ENCODE measurements around the gene ZC3H4. TPM values are rescaled to one million over a fixed set of nuclear protein-coding genes. Genes with fewer than 3 reads are reported as not detected.

ZC3H4 gene
- total RNA-seq, 3 donors from 2014 or later: 44.4 to 53.4 (median 52.8) TPM

- peak in 1 of 3 donors; percentile 55 for DNase-seq
- ATAC-seq: no peak
- no peaks in the 10 kb centered on the region for H3K36me3 ChIP-seq (ENCODE audit: low read depth)
- H3K4me1 ChIP-seq (ENCODE audit: low read depth): peaks cover 25% of the 10 kb centered on the region
- H3K9me3 ChIP-seq: no peaks in the 10 kb centered on the region
- intact Hi-C loops (cut with DNase I, micrococcal nuclease): no loop called here
- H3K4me3 ChIP-seq: peak overlapping the region; percentile 92
- TF ChIP-seq CTCF (IDR thresholded peaks at IDR 0.05): no peak
These were observed 3.8 kb downstream of the ZC3H4 start for GRCh38 chr19:47109541-47110375.

GRCh38 chr19:47109177-47109540 is 4.4 kb downstream of the ZC3H4 start:
- intact Hi-C loops (cut with DNase I, micrococcal nuclease): no loop called here
- DNase-seq (no peak), ATAC-seq (no peak)
- H3K9me3 ChIP-seq: no peaks in the 10 kb centered on the region
- TF ChIP-seq CTCF (IDR thresholded peaks at IDR 0.05): no peak
- peaks cover 22% of the 10 kb centered on the region for H3K4me1 ChIP-seq (ENCODE audit: low read depth)
- H3K36me3 ChIP-seq (ENCODE audit: low read depth): no peaks in the 10 kb centered on the region
- no peak overlapping the region for H3K4me3 ChIP-seq

- no peak for ATAC-seq
- TF ChIP-seq CTCF (IDR thresholded peaks at IDR 0.05): no peak
- H3K4me3 ChIP-seq: no peak overlapping the region
- DNase-seq: no peak
- H3K36me3 ChIP-seq (ENCODE audit: low read depth): no peaks in the 10 kb centered on the region
- H3K9me3 ChIP-seq: no peaks in the 10 kb centered on the region
- peaks cover 22% of the 10 kb centered on the region for H3K4me1 ChIP-seq (ENCODE audit: low read depth)
- intact Hi-C loops (cut with DNase I, micrococcal nuclease): no loop called here
These were observed 5.4 kb downstream of the ZC3H4 start for GRCh38 chr19:47107953-47108746.

- peaks cover 22% of the 10 kb centered on the region for H3K4me1 ChIP-seq (ENCODE audit: low read depth)
- no peaks in the 10 kb centered on the region for H3K36me3 ChIP-seq (ENCODE audit: low read depth)
- DNase-seq: peak in 1 of 3 donors; percentile 58
- H3K9me3 ChIP-seq: no peaks in the 10 kb centered on the region
- H3K4me3 ChIP-seq: no peak overlapping the region
- ATAC-seq: peak; percentile 64
- intact Hi-C loops (cut with DNase I, micrococcal nuclease): no loop called here
- TF ChIP-seq CTCF (IDR thresholded peaks at IDR 0.05): no peak
These were observed 6.2 kb downstream of the ZC3H4 start for GRCh38 chr19:47107202-47107952.

- H3K4me3 ChIP-seq: no peak overlapping the region
- DNase-seq (no peak), ATAC-seq (no peak)
- peaks cover 22% of the 10 kb centered on the region for H3K4me1 ChIP-seq (ENCODE audit: low read depth)
- no peaks in the 10 kb centered on the region for H3K9me3 ChIP-seq
- no peaks in the 10 kb centered on the region for H3K36me3 ChIP-seq (ENCODE audit: low read depth)
- no peak for TF ChIP-seq CTCF (IDR thresholded peaks at IDR 0.05)
- intact Hi-C loops (cut with DNase I, micrococcal nuclease): no loop called here
These were observed 6.8 kb downstream of the ZC3H4 start for GRCh38 chr19:47106821-47107201.
